Ramos (cell line): ENCODE measurements around the gene ZNF653.

Experiments used
- in situ Hi-C: fragments of 300-500 bp; cut with MboI; formaldehyde crosslinking; loops from one replicate; pipeline ENCODE4 v1.14.3; 2022; ENCODE audit warnings: low sequenced_read_pairs; ENCODE audit not compliant: unreplicated experiment

The ZNF653 gene

DNA sequence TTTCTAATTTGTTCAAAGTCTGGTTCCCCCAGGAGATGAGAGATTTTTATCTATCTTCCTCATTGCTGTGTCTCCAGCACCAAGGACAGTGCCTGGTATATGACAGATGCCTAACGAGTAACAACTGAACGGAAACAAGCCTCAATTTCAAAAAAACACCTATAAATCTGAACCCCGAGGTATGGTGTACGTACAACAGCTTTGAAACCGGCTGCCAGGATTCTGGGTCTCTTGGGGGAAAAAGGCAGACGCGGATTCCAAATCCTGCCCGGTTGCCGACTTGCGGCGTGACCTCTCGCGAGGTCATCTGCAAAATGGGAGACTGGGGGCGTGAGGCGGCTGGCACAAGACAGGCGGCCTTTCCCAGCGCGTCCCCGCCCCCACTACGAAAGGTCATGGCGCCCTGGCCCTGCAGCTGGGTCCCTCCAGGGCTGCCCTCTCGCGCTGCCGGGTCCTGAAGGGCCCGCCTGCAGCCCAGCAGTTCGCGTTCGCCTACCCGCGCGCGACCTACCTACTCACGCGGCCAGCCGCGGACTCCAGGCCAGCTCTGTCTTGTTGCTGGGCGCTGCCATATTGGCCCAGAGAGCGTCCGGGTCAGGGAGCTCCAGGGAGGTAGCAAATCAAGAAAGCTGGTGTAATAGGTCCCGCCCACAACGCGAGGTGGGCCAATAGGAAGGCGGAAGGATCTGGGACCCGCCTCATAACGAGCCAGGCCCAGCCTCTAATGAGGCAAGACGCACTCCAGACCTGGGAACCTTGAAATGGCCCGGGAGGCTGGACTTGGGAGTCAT lies 23.1 kb upstream of the ZNF653 start, which contains the start of gene ECSIT:
TSS of gene ECSIT (minus strand) at position 584 of the 791 bp plus-strand sequence. CDS start 9,964 bp downstream, outside the sequence.
- in situ Hi-C loops, result no loop called here

DNA sequence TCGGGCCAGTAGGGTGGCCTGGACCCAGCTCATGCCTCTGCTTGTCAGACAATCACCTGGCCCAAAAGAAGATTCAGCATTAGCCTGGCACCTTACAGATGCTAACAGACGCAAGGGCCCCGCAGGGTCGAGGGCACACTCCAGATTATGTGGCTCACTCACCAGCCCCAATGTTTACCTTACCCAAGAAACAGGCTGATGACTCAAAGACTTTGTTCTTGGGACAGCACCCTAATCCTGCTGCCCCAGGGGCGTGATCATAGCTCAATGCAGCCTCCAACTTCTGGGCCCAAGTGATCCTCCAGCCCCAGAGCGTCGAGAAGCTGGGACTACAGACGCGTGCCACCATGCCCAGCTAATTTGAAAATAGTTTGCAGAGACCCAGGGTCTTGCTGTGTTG lies 13.5 kb upstream of the ZNF653 start:
- in situ Hi-C loops, result no loop called here

DNA sequence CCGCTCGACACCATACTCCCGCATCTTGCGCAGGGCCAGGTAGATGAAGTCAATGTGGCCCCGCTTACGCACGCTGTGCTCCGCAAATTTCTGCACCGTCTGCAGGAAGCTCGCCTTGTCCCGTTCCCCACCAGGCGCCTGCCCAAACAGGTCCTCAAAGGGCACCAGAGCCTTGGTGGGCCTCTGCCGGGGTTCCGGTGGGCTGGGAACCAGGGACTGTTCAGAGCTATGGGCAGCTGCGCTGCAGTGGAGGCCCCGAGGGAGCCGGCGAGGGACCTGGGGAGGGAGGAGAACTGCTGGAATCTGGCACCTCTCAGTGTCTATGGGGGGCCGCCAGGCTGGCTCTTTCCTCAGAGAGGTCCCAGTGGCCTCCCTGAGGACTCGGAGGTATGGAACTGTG lies 8.3 kb upstream of the ZNF653 start:
- in situ Hi-C loops, result no loop called here

DNA sequence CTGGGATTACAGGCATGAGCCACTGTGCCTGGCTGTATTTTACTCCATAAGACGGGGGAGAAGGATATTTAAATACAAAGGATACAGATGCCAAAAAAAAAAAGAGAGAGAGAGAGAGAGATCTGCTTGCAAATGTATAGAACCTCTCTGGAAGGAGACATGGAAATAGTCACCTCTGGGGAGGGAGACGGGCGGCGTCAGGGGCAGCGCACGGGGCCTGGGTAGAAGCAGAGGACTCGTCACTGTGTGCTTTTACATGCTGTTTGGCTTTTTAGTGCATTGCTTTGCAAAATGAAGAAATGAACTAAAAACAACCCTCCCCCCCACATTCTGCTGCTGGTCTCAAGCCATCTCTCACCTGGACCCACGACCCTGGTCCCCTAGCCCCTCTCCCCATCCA lies 4.8 kb upstream of the ZNF653 start:
- in situ Hi-C loops, result no loop called here

DNA sequence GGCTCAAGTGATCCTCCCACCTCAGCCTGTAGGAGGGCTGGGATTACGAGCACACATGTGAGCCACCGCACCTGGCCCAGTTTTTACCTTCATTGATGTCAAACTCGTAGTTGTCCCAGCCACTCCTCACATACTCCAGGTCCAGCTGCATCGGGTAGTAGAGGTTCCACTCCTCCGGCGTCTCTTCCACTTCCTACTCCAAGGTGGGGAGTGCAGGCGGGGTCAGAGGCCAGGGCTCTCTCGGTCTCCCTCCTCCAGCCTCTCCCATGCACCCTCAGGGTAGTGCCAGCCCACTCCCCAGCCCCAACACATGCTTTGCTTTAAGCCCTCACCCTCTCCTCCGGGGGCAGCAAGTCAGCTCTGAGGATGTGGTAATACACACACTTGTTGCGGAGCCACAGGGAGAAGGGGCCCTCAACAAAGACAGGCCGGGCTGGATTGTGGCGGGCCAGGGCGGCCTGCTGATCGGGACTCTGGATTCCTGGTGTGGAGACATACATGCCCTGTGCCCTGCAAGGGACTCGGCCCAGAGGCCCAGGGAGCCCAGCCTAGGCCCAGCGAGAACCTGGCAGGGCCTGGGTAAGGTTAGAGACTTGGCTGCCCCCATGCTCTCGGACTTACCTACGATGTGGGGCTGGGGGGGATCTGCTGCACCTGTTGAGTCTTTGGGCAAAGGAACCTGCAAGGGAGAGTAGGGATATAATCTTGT lies 1.9 kb upstream of the ZNF653 start:
- in situ Hi-C loops, result no loop called here

DNA sequence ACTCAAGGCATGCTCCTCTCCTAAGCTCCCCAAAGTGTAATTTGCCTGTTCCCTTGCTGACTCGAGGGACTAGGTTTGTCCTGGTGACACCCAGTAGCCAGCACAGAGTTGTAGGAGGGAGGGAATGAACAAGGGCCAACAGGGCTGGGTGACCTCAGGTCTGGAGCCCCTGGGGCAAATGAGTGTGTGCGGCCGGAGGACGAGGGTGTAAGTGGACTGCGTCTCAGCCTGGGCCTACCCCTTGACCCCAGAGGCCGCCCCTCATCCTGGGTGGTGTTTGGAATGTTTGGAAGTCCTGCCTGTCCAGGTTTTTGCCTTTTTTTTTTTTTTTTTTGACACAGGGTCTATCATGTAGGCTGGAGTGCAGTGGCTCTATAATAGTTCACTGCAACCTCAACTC lies 1.3 kb upstream of the ZNF653 start:
- in situ Hi-C loops, result no loop called here

DNA sequence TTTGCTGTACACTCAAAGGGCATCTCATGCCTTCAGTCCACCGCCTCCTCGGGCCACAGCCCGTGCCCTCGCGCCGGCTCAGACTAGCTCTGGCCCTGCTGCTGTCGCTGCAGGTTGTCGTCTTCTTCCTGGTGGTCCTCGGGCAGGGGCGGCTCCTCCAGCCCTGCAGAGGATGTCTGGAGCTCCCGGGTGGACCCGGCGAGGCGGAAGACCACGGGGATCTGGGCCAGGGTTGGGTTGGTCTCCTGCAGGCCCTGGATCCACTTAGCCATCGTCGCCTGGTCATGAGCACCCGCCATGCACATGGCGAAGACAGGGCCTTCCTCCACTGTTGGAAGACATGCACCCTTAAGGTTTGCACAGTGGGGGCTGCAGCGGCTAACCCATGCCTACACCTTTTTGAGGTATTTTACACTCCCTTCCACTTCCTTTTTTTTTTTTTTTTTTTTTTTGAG lies 489 bp upstream of the ZNF653 start:
- in situ Hi-C loops, result no loop called here

DNA sequence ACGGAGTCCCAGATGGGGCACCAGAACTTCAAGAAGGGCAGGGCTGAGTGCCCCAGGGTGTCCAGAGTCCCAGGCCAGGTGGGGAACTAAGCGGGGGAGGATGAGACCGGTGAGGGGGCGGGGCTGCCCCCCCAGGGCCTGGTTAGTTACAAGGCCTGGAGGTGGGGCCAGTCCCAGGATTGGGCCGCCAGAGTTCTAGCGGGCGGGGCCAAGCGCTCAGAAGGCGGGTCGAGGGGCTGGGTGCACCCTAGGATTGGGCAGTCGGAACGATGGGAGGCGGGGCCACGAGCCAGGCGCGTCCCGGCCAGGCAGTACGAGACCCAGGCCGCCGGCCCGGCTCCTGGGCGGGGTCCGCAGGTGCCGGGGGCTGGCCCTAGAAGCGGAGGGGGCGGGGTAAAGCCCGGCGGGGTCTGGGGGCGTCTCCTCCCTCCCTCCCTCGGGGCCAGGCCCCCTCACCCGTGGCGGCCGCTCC lies 571 bp downstream of the ZNF653 start:
- in situ Hi-C loops, result no loop called here

DNA sequence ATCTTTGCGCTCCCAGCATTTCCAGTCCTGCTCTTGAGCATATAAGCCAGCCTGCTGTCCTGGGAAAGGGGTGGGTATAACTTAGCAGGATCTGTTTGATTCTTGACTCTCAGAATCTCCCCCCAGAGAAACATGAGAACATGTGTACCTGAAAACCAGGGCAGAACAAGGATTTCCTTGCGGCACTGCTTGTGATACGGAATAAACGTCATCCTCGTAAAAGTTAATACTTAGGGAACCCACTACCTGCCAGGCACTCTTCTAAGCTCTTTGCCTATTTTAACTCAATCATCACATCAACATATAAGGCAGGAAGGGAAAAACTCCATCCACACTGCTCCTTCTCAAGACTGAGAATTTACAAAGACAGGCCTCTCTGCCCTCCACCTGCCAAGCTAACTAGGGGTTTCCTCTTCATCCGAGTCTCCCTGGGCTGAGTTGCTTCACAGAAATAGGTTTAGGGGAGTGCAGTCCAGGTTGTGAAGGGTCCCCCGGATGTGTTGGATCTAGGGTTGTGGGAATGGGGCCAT lies 1.1 kb downstream of the ZNF653 start:
- in situ Hi-C loops, result no loop called here

DNA sequence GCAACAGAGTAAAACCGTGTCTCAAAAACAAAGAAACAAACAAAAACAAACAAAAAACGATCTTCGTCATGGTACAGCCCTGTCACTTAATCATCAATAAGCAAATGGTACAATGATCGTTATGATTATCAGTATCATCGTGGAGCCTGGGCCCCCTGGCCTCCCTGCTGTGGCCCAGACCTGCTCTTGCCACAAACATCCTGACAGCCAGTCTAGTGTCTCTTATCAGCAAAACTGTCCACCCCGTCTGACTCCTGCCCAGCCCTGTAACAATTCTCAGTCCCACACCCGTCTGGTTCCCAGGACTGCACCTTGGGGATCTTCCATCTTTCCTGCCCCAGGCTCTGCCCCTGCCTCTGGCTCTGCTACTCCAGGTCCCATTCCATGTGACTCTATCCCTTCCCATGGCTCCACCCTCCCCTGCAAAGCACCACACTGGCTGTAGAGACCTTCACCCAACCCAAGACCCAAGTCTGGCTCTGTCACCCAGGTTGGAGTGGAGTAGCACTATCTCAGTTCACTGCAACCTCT lies 5.7 kb downstream of the ZNF653 start:
- in situ Hi-C loops, result loop anchor here (5.0 kb wide), 1 partner anchor 87 kb away; no protein-coding TSS in a partner anchor

DNA sequence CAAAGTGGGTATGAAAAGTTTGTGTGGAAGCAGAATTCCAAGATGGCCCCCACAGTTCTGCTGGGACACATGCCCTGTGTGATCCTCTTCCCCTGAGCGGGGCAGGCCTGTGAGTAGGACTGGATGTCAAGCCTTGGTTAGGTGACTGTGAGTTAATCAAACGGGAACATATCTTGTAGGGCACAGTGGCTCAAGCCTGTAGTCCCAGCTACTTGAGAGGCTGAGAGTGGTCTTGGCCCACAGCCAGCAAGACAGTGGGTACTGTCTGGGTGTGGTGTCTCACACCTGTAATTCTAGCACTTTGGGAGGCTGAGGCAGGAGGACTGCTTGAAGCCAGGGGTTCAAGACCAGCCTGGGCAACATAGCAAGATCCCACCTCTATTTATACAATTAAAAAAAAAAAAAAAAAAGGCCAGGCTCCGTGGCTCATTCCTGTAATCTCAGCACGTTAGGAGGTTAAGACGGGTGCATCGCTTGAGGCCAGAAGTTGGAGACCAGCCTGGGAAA lies 6.4 kb downstream of the ZNF653 start:
- in situ Hi-C loops, result loop anchor here (5.0 kb wide), 1 partner anchor 88 kb away; no protein-coding TSS in a partner anchor

DNA sequence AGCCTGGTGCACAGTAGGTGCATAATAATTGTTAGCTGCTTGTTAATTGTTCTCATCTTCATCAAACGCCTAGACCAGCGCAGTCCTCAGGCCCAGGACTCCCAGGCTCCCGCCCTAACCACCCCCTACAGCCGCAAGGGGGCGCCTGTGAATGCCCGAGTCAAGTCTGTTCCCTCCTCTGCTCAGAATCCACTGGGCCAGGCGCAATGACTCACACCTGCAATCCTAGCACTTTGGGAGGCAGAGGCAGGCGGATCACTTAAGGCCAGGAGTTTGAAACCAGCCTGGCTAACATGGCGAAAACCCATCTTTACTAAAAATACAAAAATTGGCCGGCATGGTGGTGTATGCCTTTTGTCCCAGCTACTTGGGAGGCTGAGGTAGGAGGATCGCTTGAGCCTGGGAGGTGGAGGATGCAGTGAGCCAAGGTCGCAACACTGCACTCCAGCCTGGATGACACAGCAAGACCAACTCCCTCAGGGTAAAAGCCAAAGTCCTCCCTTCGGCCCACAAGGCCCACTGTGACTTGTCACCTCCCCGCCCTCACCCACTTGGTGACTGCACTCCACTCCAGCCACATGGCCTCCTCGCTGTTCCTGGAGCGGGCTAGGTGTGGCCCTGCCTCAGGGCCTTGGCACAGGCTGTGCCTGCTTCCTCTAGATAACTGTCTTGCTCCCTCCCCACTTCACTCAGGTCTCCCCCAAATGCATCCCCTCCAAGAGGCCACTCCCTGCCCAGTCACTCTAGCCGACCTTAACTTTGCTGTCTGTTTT lies 9.1 kb downstream of the ZNF653 start:
- in situ Hi-C loops, result loop anchor here (5.0 kb wide), 1 partner anchor 91 kb away; no protein-coding TSS in a partner anchor

DNA sequence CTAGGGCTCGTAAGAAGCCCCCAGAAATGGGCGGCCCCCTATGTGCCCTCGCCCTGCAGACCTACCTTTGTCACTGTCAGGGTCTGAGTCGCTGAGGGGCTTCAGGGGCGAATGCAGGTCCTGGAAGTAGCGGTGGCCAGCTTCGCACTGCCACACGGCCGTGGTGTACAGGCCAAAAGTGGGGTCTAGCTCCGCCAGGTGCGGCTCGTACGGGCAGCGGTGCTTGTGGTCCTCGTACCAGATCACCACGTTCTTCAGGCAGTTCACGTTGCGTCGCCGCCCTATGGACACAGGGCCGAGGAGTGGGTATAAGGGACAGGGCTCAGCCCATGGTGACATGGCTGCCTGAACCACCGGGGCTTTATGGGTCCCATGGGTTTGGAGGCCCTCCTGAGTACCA lies 9.8 kb downstream of the ZNF653 start:
- in situ Hi-C loops, result loop anchor here (5.0 kb wide), 1 partner anchor 91 kb away; no protein-coding TSS in a partner anchor

DNA sequence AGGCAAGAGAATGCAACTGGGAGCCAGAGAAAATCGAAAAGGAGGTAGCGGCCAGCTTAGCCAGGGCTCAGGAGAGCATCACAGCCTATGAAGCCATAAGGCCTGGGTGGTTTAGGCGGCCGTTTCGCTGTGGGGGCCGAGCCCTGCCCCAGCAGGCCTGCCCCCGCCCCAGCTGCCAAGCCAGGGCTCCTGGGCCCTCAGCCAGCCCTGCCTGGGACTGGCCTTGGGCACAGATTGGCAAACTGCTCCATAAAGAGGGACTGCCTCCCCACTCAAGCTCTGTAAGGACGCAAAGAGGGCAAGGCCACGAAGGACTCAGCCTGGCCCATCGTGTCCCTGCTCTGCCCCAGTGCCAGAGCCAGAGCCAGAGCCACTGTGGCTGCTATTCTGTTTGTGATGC lies 10.2 kb downstream of the ZNF653 start:
- in situ Hi-C loops, result loop anchor here (5.0 kb wide), 1 partner anchor 92 kb away; no protein-coding TSS in a partner anchor

DNA sequence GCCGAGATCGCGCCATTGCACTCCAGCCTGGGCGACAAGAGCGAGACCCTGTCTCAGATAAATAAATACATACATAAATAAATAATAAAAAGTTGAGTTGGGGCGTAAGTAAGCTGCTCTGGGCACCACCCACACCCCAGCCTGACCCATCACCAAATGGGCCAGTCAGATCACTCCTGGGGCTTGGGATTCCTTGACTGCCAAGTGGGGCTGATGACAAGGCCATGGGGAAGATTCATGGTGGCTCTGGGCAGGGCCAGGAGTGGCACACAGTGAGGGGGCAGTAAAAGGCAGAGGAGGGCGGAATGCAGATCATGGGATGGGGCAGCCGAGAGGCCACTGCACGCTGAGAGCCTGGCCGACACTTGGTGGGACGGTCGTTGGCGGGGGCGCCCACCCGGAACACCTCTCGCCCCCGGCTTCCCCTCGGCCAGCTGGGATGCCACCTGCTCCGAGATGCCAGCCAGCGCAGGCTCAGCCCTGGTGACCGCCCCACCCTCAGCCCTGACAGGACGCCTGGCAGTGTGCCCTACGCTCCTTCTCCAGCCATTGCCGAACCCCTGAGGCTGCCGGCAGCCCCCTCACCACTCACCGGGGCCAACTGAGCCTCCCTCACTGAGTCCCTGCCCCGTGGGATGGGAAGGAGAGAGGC lies 10.9 kb downstream of the ZNF653 start:
- in situ Hi-C loops, result loop anchor here (5.0 kb wide), 1 partner anchor 93 kb away; no protein-coding TSS in a partner anchor

DNA sequence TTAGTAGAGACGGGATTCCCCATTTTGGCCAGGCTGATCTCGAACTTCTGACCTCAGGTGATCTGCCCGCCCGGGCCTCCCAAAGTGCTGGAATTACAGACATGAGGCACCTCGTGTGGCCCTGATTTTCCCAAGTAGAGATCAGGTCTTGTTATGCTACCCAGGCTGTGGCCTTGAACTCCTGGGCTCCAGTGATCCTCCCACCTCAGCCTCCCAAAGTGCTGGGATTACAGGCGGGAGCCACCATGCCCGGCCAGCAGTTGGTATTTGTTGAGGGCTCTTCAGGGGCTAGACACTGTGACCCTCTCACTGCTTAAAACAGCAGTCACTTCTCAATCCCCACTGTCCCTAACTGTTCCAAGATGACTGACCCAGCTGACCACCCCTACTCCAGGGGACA lies 16.3 kb downstream of the ZNF653 start:
- in situ Hi-C loops, result no loop called here

DNA sequence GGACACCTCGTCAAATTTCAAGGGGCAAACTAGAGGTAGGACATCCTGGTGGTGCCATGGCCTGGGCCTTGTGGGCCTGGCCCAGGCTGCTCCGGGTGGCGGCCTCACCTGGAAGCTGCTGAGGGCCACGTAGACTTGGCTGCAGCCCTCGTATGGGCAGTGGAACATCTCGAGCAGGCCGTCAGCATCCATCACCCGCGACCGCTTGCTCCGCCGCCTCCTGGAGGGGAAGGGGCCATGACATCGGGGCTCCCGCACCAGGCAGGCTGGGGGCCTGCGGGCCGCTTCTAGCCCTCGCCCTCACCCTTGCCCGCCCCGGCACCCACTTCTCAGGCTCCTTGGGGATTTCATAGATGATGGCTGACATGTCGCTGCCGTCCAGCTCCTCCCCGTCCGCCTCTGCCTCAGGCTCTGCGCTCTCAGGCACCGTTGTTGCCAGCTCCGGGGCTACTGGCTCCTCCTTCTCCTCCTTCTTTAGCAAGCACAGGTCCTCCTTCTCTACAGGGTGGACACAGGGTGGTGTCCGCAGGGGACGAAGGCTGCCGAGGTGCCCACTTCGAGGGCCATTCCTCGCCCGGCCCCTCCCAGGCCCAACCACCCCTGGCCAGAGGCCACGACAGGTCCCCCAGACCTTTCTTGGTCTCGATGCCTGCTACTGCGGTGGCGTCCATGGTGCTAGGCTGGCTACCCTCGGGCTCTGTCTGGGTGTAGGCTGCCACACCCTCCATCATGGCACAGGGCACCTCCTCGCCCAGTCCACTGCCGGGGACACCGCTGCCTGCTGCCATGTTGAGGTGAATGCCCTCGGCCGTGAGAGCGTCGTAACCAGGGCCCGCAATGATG lies 18.8 kb downstream of the ZNF653 start:
- in situ Hi-C loops, result no loop called here

DNA sequence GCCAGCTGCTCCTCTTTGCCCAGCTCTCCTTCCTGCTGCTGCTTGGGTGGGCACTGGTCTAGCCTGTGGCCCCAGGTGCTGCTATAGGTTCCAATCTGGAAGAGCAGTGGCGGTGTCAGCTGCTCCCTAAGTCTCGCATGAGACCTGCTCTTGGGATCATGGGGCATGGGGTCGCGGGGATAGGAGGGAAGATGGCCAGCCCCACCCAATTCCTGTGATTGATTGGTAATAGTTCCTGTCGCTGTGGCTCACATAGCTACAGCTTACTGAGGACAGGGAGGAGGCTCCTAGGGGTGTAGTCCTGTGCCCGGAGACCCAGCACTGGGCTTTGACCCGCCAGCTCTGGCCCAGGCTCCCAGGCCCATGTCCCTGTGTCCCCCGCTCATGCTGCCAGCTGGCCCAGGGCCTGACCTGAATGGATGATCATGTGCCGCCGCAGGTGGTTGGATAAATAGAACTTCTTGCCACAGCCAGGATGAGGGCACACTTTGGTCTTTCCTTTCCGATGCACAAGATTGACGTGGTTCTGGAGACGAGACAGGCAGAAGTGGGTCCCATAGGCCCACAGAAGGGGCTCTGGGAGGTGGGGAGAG lies 20.3 kb downstream of the ZNF653 start:
- in situ Hi-C loops, result no loop called here
